ENCODE measurements around the gene MAN2B2.
"Not testable (repeated sequence)": the region's sequence is repeated elsewhere in the genome, so short reads cannot be mapped to it uniquely, and the experiment has no call there.

The MAN2B2 gene

GRCh38 chr4:6663596-6664393, 88.8 kb downstream of the MAN2B2 start:
- no peak for DNase-seq (ENCODE audit: extremely low read depth in 1 of 2, low read depth in 1 of 2)

- DNase-seq (ENCODE audit: extremely low read depth in 1 of 2, low read depth in 1 of 2), result no peak
These were observed 90.3 kb downstream of the MAN2B2 start for GRCh38 chr4:6665320-6665654.

- DNase-seq (ENCODE audit: extremely low read depth in 1 of 2, low read depth in 1 of 2), result no peak
These were observed 93.4 kb downstream of the MAN2B2 start for GRCh38 chr4:6668391-6668790.

GRCh38 chr4:6671648-6672047, 96.7 kb downstream of the MAN2B2 start:
- no peak for DNase-seq (ENCODE audit: extremely low read depth in 1 of 2, low read depth in 1 of 2)

- DNase-seq (ENCODE audit: extremely low read depth in 1 of 2, low read depth in 1 of 2), result no peak
These were observed 97.1 kb downstream of the MAN2B2 start for GRCh38 chr4:6672131-6672530.

GRCh38 chr4:6672541-6673190, 97.7 kb downstream of the MAN2B2 start:
- DNase-seq (ENCODE audit: extremely low read depth in 1 of 2, low read depth in 1 of 2), result not testable (repeated sequence)

Data from stimulated activated CD8-positive, alpha-beta memory T cell treated with anti-CD3 and anti-CD28 coated beads, Interleukin-7, amount 100 ng/mL, for 48 hours (primary cell).